NT2/D1 (cell line): ENCODE measurements around the gene SMG6.

Experiments
- DNase-seq: peaks from one replicate; pipeline ENCODE4 v3.0.0-alpha.2; 2011; ENCODE audit warnings: low read depth, low spot score
- H3K27me3 ChIP-seq: 2 replicates; pipeline ENCODE4 v1.6.0; 2011; ENCODE audit warnings: mild to moderate bottlenecking; ENCODE audit not compliant: insufficient read length, insufficient read depth
- H3K36me3 ChIP-seq: 2 replicates; pipeline ENCODE4 v1.6.1; 2011; ENCODE audit warnings: mild to moderate bottlenecking, low read length, mixed read lengths; ENCODE audit not compliant: insufficient read depth, insufficient read length
- H3K4me1 ChIP-seq: 2 replicates; pipeline ENCODE4 v1.5.1; 2011; ENCODE audit not compliant: insufficient read depth, insufficient read length
- H3K4me3 ChIP-seq: 2 replicates; pipeline ENCODE4 v1.5.1; 2011; ENCODE audit warnings: low read depth; ENCODE audit not compliant: insufficient read length
- H3K9ac ChIP-seq: 2 replicates; pipeline ENCODE4 v1.6.0; 2011; ENCODE audit warnings: low read depth; ENCODE audit not compliant: insufficient read length
- H3K9me3 ChIP-seq: 2 replicates; pipeline ENCODE4 v1.5.1; 2011; ENCODE audit warnings: mild to moderate bottlenecking, low read length; ENCODE audit not compliant: insufficient read depth
- SUZ12 ChIP-seq: IDR thresholded peaks from 2 replicates; pipeline ENCODE4 v1.6.1; 2011; ENCODE audit not compliant: insufficient read length, insufficient read depth; ENCODE audit errors: extremely low read depth
- YY1 ChIP-seq: IDR thresholded peaks from 2 replicates; pipeline ENCODE4 v1.6.1; 2011; ENCODE audit not compliant: insufficient read length, insufficient read depth
- ZNF274 ChIP-seq: IDR thresholded peaks from 2 replicates; pipeline ENCODE4 v1.6.1; 2011; ENCODE audit warnings: mild to moderate bottlenecking, low read depth, low read length

The SMG6 gene

DNA sequence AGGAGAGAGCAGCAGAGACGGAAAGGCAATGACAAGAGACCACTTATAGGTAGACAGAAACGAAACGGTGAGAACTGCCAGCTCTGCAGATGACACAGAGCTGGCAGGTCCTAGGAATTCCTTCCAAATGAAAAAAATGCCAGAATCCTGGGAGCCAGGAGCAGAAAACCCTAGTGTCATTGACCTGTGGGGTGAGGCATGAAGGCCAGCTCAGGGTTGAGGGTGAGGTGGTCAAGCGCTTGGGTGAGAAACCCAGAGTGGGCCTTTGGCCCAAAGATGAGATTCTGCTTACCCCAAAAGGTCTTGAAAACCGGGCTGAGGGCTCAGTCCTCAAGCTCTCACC lies 239.5 kb downstream of the SMG6 start:
- H3K4me3 ChIP-seq, result no peak overlapping the region
- H3K9me3 ChIP-seq, result no peaks in the 10 kb centered on the region
- no peak overlapping the region for H3K9ac ChIP-seq
- no peak for DNase-seq
- H3K27me3 ChIP-seq, result peaks cover 2% of the 10 kb centered on the region
- H3K4me1 ChIP-seq, result peaks cover 40% of the 10 kb centered on the region
- TF ChIP-seq YY1 (no peak), SUZ12 (no peak), ZNF274 (no peak)
- peaks cover 22% of the 10 kb centered on the region for H3K36me3 ChIP-seq

DNA sequence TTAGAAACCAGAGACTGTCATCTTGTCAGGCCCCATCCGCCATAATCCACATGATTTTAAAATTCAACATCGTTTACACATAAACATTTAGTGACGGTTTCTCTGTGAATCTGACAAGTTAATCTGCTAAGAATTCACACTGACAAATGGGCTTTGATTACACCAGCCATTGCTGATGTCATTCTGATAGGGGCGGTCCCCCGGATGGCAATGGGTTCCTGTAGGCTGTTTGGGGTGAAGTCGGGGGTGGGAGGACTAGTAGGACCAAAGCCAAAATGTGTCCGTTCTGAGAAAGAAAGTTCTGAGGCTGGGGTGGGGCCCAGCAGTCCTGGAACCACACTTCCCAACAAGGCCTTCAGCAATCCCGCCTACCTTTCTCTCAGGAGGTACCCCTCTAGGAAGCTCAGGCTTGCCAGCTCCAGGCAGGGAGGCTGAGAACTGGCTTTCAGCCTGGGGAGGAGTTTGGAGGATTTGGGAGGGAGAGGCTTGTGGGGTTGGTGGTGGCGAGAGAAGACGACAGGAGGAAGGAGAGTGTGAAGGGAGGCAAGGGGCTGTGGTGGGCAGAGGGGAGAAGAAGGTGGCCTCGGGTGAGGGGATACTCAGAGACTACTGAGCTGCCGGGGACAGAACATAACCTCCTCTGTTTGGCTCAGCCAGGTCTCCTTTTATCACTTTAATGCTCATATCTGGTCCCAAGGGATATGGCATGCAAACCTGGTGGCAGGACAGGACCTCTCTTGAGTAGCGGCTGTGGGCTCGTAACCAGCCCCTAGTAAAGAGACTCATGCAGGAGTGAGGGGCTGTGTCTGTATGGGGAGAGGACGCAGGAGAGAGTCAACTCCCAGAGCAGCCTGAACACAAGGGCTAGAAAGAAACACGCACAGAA lies 240.1 kb downstream of the SMG6 start:
- no peaks in the 10 kb centered on the region for H3K9me3 ChIP-seq
- H3K36me3 ChIP-seq, result peaks cover 25% of the 10 kb centered on the region
- peaks cover 39% of the 10 kb centered on the region for H3K4me1 ChIP-seq
- no peak for DNase-seq
- peaks cover 2% of the 10 kb centered on the region for H3K27me3 ChIP-seq
- no peak overlapping the region for H3K4me3 ChIP-seq
- H3K9ac ChIP-seq, result no peak overlapping the region
- TF ChIP-seq ZNF274 (no peak), YY1 (no peak), SUZ12 (no peak)

DNA sequence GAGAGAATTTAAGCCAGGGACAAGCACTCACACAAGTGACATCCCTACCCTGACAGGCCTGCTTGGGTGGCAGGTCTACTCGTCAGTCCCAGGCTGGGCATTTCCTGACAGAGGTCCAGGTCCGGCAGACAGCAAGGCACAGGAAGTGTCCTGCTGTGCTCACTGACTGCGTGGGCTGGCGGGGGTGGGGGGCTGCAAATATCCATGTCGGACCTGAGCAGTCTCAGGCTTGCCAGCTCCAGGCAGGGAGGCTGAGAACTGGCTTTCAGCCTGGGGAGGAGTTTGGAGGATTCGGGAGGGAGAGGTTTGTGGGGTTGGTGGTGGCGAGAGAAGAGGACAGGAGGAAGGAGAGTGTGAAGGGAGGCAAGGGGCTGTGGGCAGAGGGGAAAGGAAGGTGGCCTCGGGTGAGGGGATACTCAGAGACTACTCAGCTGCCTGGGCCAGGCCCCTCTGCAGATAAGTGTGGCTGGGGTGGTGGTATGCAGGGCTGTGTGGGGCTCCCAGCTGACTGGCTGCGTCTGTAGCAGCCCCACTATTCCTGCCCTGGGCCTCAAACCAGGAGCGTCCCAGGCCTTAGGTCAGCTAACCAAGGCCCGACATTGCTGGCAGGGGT lies 240.9 kb downstream of the SMG6 start:
- TF ChIP-seq SUZ12 (no peak), YY1 (no peak), ZNF274 (no peak)
- peak overlapping the region; percentile 50 for H3K9ac ChIP-seq
- no peak for DNase-seq
- H3K4me3 ChIP-seq, result no peak overlapping the region
- peaks cover 33% of the 10 kb centered on the region for H3K36me3 ChIP-seq
- H3K4me1 ChIP-seq, result peaks cover 33% of the 10 kb centered on the region
- H3K9me3 ChIP-seq, result peaks cover 6% of the 10 kb centered on the region; the same call in 1 of the 2 replicates
- peaks cover 7% of the 10 kb centered on the region for H3K27me3 ChIP-seq

DNA sequence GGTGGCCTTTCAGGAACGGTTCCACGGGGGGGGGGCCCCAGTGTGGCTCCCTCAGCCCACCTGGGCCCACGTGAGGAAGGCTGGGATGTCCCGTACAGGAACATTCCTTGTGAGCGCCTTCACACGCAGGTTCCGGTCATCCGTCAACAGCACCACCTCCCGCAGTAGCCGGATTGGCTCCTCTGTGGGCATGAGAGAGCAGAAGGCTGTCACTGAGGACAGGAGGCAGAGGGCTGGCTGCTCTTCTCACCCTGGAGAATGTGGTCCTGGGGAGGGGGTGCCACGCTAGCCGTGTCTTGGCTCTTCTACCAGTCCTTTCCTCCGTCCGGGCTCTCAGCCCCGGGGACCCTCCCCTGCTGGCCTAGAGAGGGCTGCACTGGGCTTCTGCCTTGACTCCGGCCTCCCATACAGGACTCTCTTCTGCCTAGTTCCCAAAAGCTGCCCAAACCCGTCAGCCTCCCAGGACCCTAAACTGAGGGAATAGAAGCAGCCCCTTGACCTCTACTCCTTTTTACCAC lies 242.1 kb downstream of the SMG6 start:
- no peak for DNase-seq
- Histone ChIP-seq H3K9ac (no peak overlapping the region), H3K4me1 (peaks cover 30% of the 10 kb centered on the region), H3K9me3 (peaks cover 7% of the 10 kb centered on the region; the same call in 1 of the 2 replicates), H3K4me3 (no peak overlapping the region), H3K36me3 (peaks cover 37% of the 10 kb centered on the region), H3K27me3 (peaks cover 12% of the 10 kb centered on the region)
- TF ChIP-seq ZNF274 (no peak), SUZ12 (no peak), YY1 (no peak)

DNA sequence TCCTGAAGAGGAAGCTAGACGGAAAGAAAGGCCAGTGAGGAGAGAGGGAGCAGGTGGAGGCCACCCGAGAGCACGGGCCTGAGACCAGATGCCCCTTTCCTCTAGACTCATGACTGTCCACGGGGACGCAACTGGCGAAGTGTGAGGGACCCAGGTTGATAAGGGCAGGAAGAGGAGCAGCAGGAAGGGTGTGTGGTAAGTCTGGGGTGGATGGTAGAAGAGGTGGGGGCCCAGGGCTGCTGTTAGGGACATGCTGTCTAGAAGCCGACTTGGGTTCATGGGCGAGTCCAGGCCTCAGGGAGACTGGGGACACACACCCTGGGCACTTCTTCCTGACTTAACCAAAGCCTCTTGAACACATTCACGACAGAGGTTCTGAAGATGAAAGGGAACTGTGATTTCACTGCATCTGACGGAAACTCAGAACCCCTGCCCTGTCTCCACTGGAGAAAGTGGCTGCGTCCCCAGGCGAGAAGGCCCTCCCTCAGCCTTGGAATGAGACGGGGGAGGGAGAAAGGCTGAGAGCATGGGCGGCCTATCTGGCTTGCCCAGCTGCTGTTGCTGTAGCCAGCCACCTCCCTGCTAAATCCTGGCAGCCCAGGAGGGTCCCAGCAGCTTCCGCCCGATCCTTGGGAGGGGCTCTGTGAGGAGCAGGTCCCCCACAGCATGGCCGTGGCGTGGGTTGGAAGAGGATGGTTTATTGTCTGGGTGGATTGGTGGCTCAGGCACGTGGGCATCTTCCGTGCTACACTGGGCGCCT lies 242.7 kb downstream of the SMG6 start:
- TF ChIP-seq SUZ12, result no peak
- no peak for TF ChIP-seq ZNF274
- TF ChIP-seq YY1, result no peak
- peaks cover 28% of the 10 kb centered on the region for H3K4me1 ChIP-seq
- H3K4me3 ChIP-seq, result no peak overlapping the region
- H3K27me3 ChIP-seq, result peaks cover 18% of the 10 kb centered on the region
- H3K36me3 ChIP-seq, result peaks cover 33% of the 10 kb centered on the region
- no peak for DNase-seq
- peaks cover 7% of the 10 kb centered on the region; the same call in 1 of the 2 replicates for H3K9me3 ChIP-seq
- no peak overlapping the region for H3K9ac ChIP-seq

DNA sequence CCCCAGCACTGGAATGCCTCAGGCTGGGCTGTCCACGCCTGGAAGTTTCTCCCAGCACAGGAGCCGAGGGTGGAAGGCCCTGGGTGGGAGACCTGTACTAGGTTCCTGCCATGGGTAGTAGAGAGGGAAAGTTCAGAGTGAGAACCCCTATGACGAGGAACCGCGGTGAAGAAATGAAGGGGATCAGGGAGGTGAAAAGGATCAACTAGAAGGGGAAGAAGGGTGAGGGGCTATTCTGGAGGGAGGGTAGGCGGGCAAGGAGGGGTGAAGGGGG lies 243.3 kb downstream of the SMG6 start:
- TF ChIP-seq YY1, result no peak
- TF ChIP-seq ZNF274, result no peak
- TF ChIP-seq SUZ12, result no peak
- peaks cover 22% of the 10 kb centered on the region for H3K27me3 ChIP-seq

More for the DNA sequence above, 243.3 kb downstream of the SMG6 start:
- H3K9ac ChIP-seq, result no peak overlapping the region
- H3K4me1 ChIP-seq, result peaks cover 27% of the 10 kb centered on the region
- DNase-seq, result no peak
- peaks cover 7% of the 10 kb centered on the region; the same call in 1 of the 2 replicates for H3K9me3 ChIP-seq
- H3K36me3 ChIP-seq, result peaks cover 28% of the 10 kb centered on the region
- no peak overlapping the region for H3K4me3 ChIP-seq
